Activated CD8-positive, alpha-beta T cell treated with anti-CD3 and anti-CD28 coated beads for 36 hours (primary cell): ENCODE data around the gene HK1. TPM values are rescaled to one million over a fixed set of nuclear protein-coding genes. Genes with fewer than 3 reads are reported as not detected.

ENCODE experiments used
- ATAC-seq: fragments of 200-7000 bp; cut with Tn5 transposase; one replicate; pipeline ENCODE4 v1.10.0; 2021; ENCODE audit warnings: mild to moderate bottlenecking, moderate library complexity
- CTCF ChIA-PET: fragments of 350-600 bp; sonication (Branson Sonifier 250); formaldehyde crosslinking; loops from one replicate; lab custom pipeline; 2021; ENCODE audit warnings: antibody characterized with exemption; lab: Charles Lee
- POLR2A ChIA-PET: fragments of 350-600 bp; sonication (Branson Sonifier 250); formaldehyde crosslinking; loops from one replicate; lab custom pipeline; 2021; ENCODE audit warnings: antibody characterized with exemption; lab: Charles Lee
- DNase-seq: peaks from one replicate; pipeline ENCODE4 v3.0.0-alpha.2; 2020
- H3K27ac Mint-ChIP-seq: one replicate; pipeline ENCODE4 v1.8.0; 2021; ENCODE audit warnings: mild to moderate bottlenecking, mixed read lengths
- H3K27me3 Mint-ChIP-seq: one replicate; pipeline ENCODE4 v1.8.0; 2021; ENCODE audit warnings: mixed read lengths
- H3K36me3 Mint-ChIP-seq: one replicate; pipeline ENCODE4 v1.8.0; 2021; ENCODE audit warnings: low read depth, mixed read lengths
- H3K4me1 Mint-ChIP-seq: one replicate; pipeline ENCODE4 v1.8.0; 2021; ENCODE audit warnings: low read depth, mixed read lengths
- H3K4me3 Mint-ChIP-seq: one replicate; pipeline ENCODE4 v1.8.0; 2021; ENCODE audit warnings: mild to moderate bottlenecking, moderate library complexity, mixed read lengths
- H3K9me3 Mint-ChIP-seq: one replicate; pipeline ENCODE4 v1.8.0; 2021; ENCODE audit warnings: mixed read lengths
- intact Hi-C: fragments of 100-400 bp; cut with micrococcal nuclease; formaldehyde crosslinking; loops from one replicate; pipeline ENCODE4 v1.10.0; 2022
- total RNA-seq, 2 experiments: library from RNA; stranded (reverse); gene quantifications; one replicate each; pipeline ENCODE4 v1.2.3, GENCODE V29; 2021
- TF ChIP-seq, protein P1 (sequence below): fragments of 200-600 bp; IDR thresholded peaks from one replicate; pipeline ENCODE4 v1.8.0; 2022; ENCODE audit warnings: antibody characterized with exemption, mild to moderate bottlenecking

The HK1 gene
- total RNA-seq, 2 experiments from 2014 or later = 314 to 325 TPM

DNA sequence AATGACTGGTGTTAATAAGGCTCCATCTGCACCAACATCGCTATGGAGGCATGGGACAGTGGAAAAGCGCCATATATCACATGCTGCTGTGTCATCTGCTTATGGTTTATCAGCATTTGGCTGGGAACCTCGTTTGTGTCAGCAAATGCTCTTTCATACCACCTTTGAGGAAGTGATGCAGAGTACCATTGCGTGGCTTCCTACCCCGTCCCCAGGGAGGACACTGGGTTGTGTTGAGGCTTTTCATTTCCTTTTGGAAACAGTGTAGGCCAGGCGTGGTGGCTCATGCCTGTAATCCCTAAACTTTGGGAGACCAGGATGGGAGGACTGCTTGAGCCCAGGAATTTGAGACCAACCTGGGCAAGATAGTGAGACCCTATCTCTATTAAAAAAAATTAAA is 131.7 kb downstream of the HK1 start:
- Mint-ChIP-seq H3K27me3 (peaks cover 1% of the 10 kb centered on the region), H3K9me3 (no peaks in the 10 kb centered on the region), H3K4me3 (no peak overlapping the region), H3K27ac (no peak overlapping the region), H3K36me3 (no peaks in the 10 kb centered on the region), H3K4me1 (peaks cover 24% of the 10 kb centered on the region)
- intact Hi-C loops = loop anchor here (5.0 kb wide), 1 partner anchor 97 kb away; no protein-coding TSS in a partner anchor
- CTCF ChIA-PET = no interaction called here
- POLR2A ChIA-PET = no interaction called here
- DNase-seq = no peak
- TF ChIP-seq, protein P1, sequence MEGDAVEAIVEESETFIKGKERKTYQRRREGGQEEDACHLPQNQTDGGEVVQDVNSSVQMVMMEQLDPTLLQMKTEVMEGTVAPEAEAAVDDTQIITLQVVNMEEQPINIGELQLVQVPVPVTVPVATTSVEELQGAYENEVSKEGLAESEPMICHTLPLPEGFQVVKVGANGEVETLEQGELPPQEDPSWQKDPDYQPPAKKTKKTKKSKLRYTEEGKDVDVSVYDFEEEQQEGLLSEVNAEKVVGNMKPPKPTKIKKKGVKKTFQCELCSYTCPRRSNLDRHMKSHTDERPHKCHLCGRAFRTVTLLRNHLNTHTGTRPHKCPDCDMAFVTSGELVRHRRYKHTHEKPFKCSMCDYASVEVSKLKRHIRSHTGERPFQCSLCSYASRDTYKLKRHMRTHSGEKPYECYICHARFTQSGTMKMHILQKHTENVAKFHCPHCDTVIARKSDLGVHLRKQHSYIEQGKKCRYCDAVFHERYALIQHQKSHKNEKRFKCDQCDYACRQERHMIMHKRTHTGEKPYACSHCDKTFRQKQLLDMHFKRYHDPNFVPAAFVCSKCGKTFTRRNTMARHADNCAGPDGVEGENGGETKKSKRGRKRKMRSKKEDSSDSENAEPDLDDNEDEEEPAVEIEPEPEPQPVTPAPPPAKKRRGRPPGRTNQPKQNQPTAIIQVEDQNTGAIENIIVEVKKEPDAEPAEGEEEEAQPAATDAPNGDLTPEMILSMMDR = no peak
- no peak for ATAC-seq

GRCh38 chr10:69410487-69410886 is 132.2 kb downstream of the HK1 start:
- H3K27me3 Mint-ChIP-seq = peaks cover 1% of the 10 kb centered on the region
- H3K4me1 Mint-ChIP-seq = peaks cover 24% of the 10 kb centered on the region
- TF ChIP-seq, protein P1 = no peak
- intact Hi-C loops = no loop called here
- ChIA-PET POLR2A (no interaction called here), CTCF (interaction anchor here (1.1 kb wide), 1 partner anchor 14 kb away, joined by 3 read pairs; no protein-coding TSS in a partner anchor)
- DNase-seq (no peak), ATAC-seq (no peak)
- no peak overlapping the region for H3K27ac Mint-ChIP-seq
- H3K36me3 Mint-ChIP-seq = no peaks in the 10 kb centered on the region
- H3K4me3 Mint-ChIP-seq = no peak overlapping the region
- H3K9me3 Mint-ChIP-seq = no peaks in the 10 kb centered on the region

GRCh38 chr10:69411476-69411875 is 133.2 kb downstream of the HK1 start:
- POLR2A ChIA-PET = no interaction called here
- intact Hi-C loops = no loop called here
- H3K4me1 Mint-ChIP-seq = peaks cover 22% of the 10 kb centered on the region

GRCh38 chr10:69412232-69412790 is 134.0 kb downstream of the HK1 start:
- intact Hi-C loops = no loop called here
- ChIA-PET CTCF (interaction anchor here (1.1 to 2.7 kb wide), 2 partner anchors 11 to 89 kb away, joined by 3 to 11 read pairs; no protein-coding TSS in a partner anchor), POLR2A (no interaction called here)
- ATAC-seq (no peak), DNase-seq (no peak)
- Mint-ChIP-seq H3K36me3 (no peaks in the 10 kb centered on the region), H3K27ac (no peak overlapping the region), H3K27me3 (peaks cover 1% of the 10 kb centered on the region), H3K4me1 (peaks cover 22% of the 10 kb centered on the region), H3K9me3 (no peaks in the 10 kb centered on the region), H3K4me3 (no peak overlapping the region)
- TF ChIP-seq, protein P1 = no peak

More at GRCh38 chr10:69411476-69411875, 133.2 kb downstream of the HK1 start:
- Mint-ChIP-seq H3K27ac (no peak overlapping the region), H3K36me3 (no peaks in the 10 kb centered on the region), H3K9me3 (no peaks in the 10 kb centered on the region), H3K4me3 (no peak overlapping the region), H3K27me3 (peaks cover 1% of the 10 kb centered on the region)
- TF ChIP-seq, protein P1 = no peak
- no peak for ATAC-seq
- CTCF ChIA-PET = interaction anchor here (1.1 kb wide), 1 partner anchor 13 kb away, joined by 3 read pairs; no protein-coding TSS in a partner anchor
- DNase-seq = no peak

DNA sequence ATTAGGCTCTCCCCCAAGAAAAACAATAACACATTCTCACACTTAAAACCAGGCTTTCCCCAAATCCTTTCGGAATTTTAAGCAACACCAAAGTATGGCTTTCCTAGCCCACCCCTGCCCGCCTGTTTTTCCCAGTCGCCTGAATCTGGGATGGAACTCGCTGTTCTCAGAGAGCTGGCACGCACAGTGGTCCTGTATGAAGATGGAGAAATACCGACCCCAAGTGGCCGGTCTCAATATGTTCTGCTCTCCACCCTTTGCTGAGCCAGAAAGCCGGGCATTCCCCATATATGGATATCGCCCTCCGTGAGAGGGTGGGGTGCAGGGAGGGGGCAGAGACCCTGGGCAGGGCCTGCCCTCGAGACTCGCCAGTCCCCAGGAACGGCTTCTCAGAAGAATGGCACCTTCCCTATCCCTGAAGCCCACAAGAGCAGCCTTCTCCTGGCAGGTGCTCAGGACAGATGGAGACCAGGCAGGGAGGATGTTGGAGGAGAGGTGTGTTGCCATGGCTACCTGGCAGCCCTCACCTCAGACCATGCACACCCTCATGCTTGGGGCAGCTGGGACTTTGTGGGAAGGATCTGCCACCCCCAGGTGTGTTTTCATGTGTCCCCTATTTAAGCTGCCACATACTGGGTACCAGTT is 135.0 kb downstream of the HK1 start:
- peaks cover 14% of the 10 kb centered on the region for H3K4me1 Mint-ChIP-seq
- DNase-seq (peak; percentile 67), ATAC-seq (no peak)
- H3K9me3 Mint-ChIP-seq = no peaks in the 10 kb centered on the region
- peaks cover 1% of the 10 kb centered on the region for H3K27me3 Mint-ChIP-seq
- H3K36me3 Mint-ChIP-seq = no peaks in the 10 kb centered on the region
- intact Hi-C loops = no loop called here
- TF ChIP-seq, protein P1 = peak; percentile 59
- POLR2A ChIA-PET = no interaction called here
- CTCF ChIA-PET = interaction anchor here (0.5 to 2.7 kb wide), 5 partner anchors 10 to 209 kb away, joined by 3 to 11 read pairs (median 4); no protein-coding TSS in a partner anchor
- no peak overlapping the region for H3K27ac Mint-ChIP-seq
- no peak overlapping the region for H3K4me3 Mint-ChIP-seq
